Effector memory CD4-positive, alpha-beta T cell (primary cell): Measurements from ENCODE around the gene TP53RK.

ENCODE experiments used
- DNase-seq, 3 donors: peaks; one replicate each; pipeline ENCODE4 v3.0.0-alpha.2; 2020
- H3K27ac ChIP-seq: 2 replicates; pipeline ENCODE4 v1.7.0; 2013; ENCODE audit warnings: mild to moderate bottlenecking, low read length, moderate library complexity; ENCODE audit not compliant: insufficient read depth, poor library complexity, severe bottlenecking
- H3K27me3 ChIP-seq: replicated peaks from 2 replicates; pipeline ENCODE4 v1.7.0; 2013; ENCODE audit warnings: mild to moderate bottlenecking, low read length; ENCODE audit not compliant: insufficient read depth, control insufficient read depth, poor library complexity, severe bottlenecking
- H3K36me3 ChIP-seq: 2 replicates; pipeline ENCODE4 v1.7.0; 2013; ENCODE audit warnings: mild to moderate bottlenecking, low read length, moderate library complexity; ENCODE audit not compliant: control insufficient read depth, insufficient read depth
- H3K4me1 ChIP-seq: 2 replicates; pipeline ENCODE4 v1.7.0; 2013; ENCODE audit warnings: low read length, mild to moderate bottlenecking; ENCODE audit not compliant: control insufficient read depth, insufficient read depth, poor library complexity, severe bottlenecking
- H3K4me3 ChIP-seq: 2 replicates; pipeline ENCODE4 v1.7.0; 2013; ENCODE audit warnings: low read length, low read depth, mild to moderate bottlenecking; ENCODE audit not compliant: insufficient read depth, poor library complexity, severe bottlenecking
- H3K9me3 ChIP-seq: 2 replicates; pipeline ENCODE4 v1.7.0; 2013; ENCODE audit warnings: mild to moderate bottlenecking, low read length, moderate library complexity; ENCODE audit not compliant: control insufficient read depth

TP53RK gene

GRCh38 chr20:46661659-46662058 is 27.6 kb downstream of the TP53RK start:
- Histone ChIP-seq H3K27me3 (no peaks in the 10 kb centered on the region), H3K9me3 (no peaks in the 10 kb centered on the region)

DNA sequence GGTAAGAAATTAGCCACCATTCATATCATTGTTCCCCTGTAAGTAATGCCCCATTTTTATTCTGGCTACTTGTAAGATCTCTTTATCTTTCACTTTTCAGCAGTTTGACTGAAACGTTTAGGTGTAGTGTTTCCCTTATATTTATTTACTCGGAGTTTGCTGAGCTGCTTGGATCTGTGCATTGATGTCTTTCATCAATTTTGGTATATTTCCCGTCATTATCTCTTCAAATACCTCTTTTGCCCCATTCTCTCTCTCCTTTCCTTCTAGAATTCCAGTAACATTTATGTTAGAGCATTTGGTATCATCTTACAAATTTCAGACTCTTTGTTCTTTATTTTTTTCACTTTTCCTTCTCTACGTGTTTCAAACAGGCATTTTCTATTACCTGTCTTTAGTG is 28.8 kb downstream of the TP53RK start:
- Histone ChIP-seq H3K27me3 (no peaks in the 10 kb centered on the region), H3K4me3 (no peak overlapping the region), H3K36me3 (no peaks in the 10 kb centered on the region), H3K4me1 (no peaks in the 10 kb centered on the region), H3K27ac (no peak overlapping the region), H3K9me3 (no peaks in the 10 kb centered on the region)
- DNase-seq = no peak

More at GRCh38 chr20:46661659-46662058, 27.6 kb downstream of the TP53RK start:
- Histone ChIP-seq H3K4me1 (no peaks in the 10 kb centered on the region), H3K27ac (no peak overlapping the region), H3K4me3 (no peak overlapping the region), H3K36me3 (no peaks in the 10 kb centered on the region)
- no peak for DNase-seq

- H3K4me1 ChIP-seq = no peaks in the 10 kb centered on the region
- H3K4me3 ChIP-seq = no peak overlapping the region
- no peaks in the 10 kb centered on the region for H3K36me3 ChIP-seq
- H3K27ac ChIP-seq = no peak overlapping the region
- DNase-seq = no peak
- H3K27me3 ChIP-seq = no peaks in the 10 kb centered on the region
- H3K9me3 ChIP-seq = no peaks in the 10 kb centered on the region
Observed at GRCh38 chr20:46657618-46658017, 31.6 kb downstream of the TP53RK start.

DNA sequence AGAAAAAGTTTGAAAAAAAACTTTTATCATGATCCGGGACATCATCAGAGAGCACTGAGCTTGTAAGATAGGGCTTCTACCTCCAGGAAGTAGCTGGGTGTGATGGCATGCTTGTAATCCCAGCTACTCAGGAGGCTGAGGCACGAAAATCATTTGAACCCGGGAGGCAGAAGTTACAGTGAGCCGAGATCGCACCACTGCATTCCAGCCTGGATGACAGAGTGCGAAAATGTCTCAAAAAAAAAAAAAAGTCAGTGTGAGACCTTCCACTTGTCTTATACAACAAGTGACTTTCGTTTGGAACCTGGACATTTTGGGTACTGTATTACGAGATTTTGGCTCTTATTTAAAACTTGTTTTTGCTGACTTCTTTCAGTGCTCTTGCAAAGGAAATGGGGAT is 32.1 kb downstream of the TP53RK start:
- Histone ChIP-seq H3K9me3 (no peaks in the 10 kb centered on the region), H3K36me3 (no peaks in the 10 kb centered on the region), H3K4me3 (no peak overlapping the region), H3K27ac (no peak overlapping the region), H3K4me1 (no peaks in the 10 kb centered on the region), H3K27me3 (no peaks in the 10 kb centered on the region)
- DNase-seq = no peak

DNA sequence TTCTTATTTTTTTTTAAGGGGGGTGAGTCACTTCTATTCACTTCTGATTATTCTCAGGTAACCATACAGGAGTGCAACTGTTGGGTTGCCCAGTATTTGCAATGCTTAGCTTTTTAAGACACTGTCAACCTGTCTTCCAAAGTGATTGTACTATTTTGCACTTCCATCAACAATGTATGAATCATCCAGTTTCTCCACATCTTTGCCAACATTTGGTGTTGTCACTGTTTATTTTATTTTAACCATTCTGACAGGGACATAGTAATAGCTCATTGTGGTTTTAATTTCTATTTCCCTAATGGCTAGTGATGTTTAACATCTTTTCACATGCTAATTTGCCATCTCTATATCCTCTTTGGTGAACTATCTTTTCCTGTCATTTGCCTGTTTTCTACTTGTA is 36.5 kb downstream of the TP53RK start:
- no peaks in the 10 kb centered on the region for H3K4me1 ChIP-seq
- DNase-seq = no peak
- H3K27me3 ChIP-seq = peaks cover 3% of the 10 kb centered on the region
- H3K4me3 ChIP-seq = no peak overlapping the region
- no peaks in the 10 kb centered on the region for H3K36me3 ChIP-seq
- H3K9me3 ChIP-seq = no peaks in the 10 kb centered on the region
- no peak overlapping the region for H3K27ac ChIP-seq

DNA sequence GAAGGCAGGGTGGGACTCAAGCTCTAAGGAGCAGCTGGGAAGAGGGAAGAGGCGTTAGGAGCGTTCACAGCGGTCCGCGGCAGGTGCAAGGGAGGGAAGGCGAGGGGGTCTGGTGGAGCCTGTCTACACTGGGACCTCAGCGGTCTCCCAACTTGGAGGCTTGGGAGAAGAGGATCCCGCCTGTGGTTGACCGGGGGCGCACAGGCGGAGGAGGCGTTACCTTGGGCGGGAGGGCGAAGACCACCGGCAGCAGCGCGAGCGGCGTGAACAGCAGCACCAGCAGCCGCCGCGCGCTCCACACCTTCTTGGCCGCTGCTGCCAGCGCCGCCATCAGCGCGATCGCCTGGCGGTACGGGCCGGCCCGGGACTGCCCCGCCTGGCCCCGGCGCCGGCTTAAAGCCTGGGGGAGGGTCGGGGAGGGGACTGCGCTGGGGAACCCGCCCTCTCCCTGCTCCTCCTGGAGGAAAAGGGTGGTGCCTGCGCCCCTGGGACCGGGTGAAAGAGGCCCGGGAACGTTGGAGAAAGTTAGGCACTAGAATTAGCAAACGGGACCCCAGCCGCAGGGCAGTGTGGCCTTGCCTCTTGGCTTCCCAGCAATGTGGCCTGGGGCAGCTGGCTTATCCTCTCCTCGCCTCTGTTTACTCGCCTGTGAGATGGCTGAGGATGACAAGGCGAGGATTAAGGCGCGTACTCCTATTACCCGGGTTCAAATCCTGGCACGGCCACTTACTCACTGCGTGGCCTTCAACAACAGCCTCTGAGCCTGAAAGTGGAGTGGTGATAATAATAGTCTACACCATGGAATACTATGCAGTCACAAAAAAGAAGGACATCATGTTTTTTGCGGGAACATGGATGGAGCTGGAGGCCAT is 37.9 kb downstream of the TP53RK start, which contains the start of gene SLC13A3:
TSS of gene SLC13A3 (minus strand) at position 369 of the 872 bp plus-strand sequence. CDS start at position 331, 38 bp downstream.
- Histone ChIP-seq H3K36me3 (no peaks in the 10 kb centered on the region), H3K4me1 (no peaks in the 10 kb centered on the region), H3K27ac (no peak within 1 kb of the TSS), H3K9me3 (no peaks in the 10 kb centered on the region), H3K4me3 (no peak within 1 kb of the TSS), H3K27me3 (peaks cover 3% of the 10 kb centered on the region)
- no peak for DNase-seq

GRCh38 chr20:46650575-46651090 is 38.6 kb downstream of the TP53RK start:
- Histone ChIP-seq H3K4me1 (no peaks in the 10 kb centered on the region), H3K9me3 (no peaks in the 10 kb centered on the region), H3K27me3 (peaks cover 3% of the 10 kb centered on the region), H3K4me3 (no peak overlapping the region), H3K27ac (no peak overlapping the region), H3K36me3 (no peaks in the 10 kb centered on the region)
- no peak for DNase-seq

- Histone ChIP-seq H3K27ac (no peak overlapping the region), H3K4me1 (no peaks in the 10 kb centered on the region), H3K27me3 (peaks cover 3% of the 10 kb centered on the region)
Observed at GRCh38 chr20:46649965-46650542, 39.2 kb downstream of the TP53RK start.

GRCh38 chr20:46649650-46649949 is 39.6 kb downstream of the TP53RK start:
- Histone ChIP-seq H3K27me3 (peaks cover 3% of the 10 kb centered on the region), H3K4me3 (no peak overlapping the region), H3K27ac (no peak overlapping the region), H3K4me1 (no peaks in the 10 kb centered on the region), H3K9me3 (no peaks in the 10 kb centered on the region), H3K36me3 (no peaks in the 10 kb centered on the region)
- DNase-seq = no peak

More at GRCh38 chr20:46649965-46650542, 39.2 kb downstream of the TP53RK start:
- no peak for DNase-seq
- Histone ChIP-seq H3K9me3 (no peaks in the 10 kb centered on the region), H3K4me3 (no peak overlapping the region), H3K36me3 (no peaks in the 10 kb centered on the region)
